ENCODE data around the gene SETD7. TPM values are rescaled to one million over a fixed set of nuclear protein-coding genes. Genes with fewer than 3 reads are reported as not detected.

Gene SETD7
- total and polyA plus RNA-seq, 2 donors (not counting 3 experiments of a cell fraction or from before 2014, with no cell fraction given), result 18.8 to 39.9 TPM

GRCh38 chr4:139526928-139527327 lies 29.1 kb downstream of the SETD7 start:
- Histone ChIP-seq H3K27me3 (ENCODE audit: control insufficient read depth in 2 of 2, insufficient read depth in 2 of 2, low read length in 2 of 2) (no peaks in the 10 kb centered on the region), H3K36me3 (ENCODE audit: control insufficient read depth in 2 of 2, extremely low read depth in 1 of 2, insufficient read depth in 2 of 2, low read length in 2 of 2) (peaks cover 13 to 14% of the 10 kb centered on the region in 2 experiments), H3K9me1 (replicated peaks; ENCODE audit: control insufficient read depth, extremely low read depth, insufficient read depth, low read length) (no peaks in the 10 kb centered on the region), H3K79me2 (ENCODE audit: control insufficient read depth, insufficient read depth, low read length) (no peaks in the 10 kb centered on the region), H3K4me3 (replicated peaks in 1 of 3; ENCODE audit: insufficient read depth in 1 of 3, low read depth in 1 of 3, low read length in 3 of 3) (no peak overlapping the region), H3K9me3 (replicated peaks; ENCODE audit: control insufficient read depth, insufficient read depth, low read length) (no peaks in the 10 kb centered on the region), H3K4me1 (ENCODE audit: control insufficient read depth, extremely low read depth, insufficient read depth, low read length) (no peaks in the 10 kb centered on the region), H3K9ac (replicated peaks; ENCODE audit: extremely low read depth, insufficient read depth, low read length) (no peak overlapping the region), H3K4me2 (ENCODE audit: insufficient read depth, low read length) (no peak overlapping the region), H4K20me1 (replicated peaks; ENCODE audit: control insufficient read depth, extremely low read depth, insufficient read depth, low read length) (no peaks in the 10 kb centered on the region), H3K27ac (ENCODE audit: insufficient read depth, low read depth, low read length) (no peak overlapping the region), H2AFZ (ENCODE audit: low read depth, low read length) (no peak overlapping the region)
- intact Hi-C loops (cut with micrococcal nuclease), result no loop called here
- POLR2A ChIA-PET, result no interaction called here
- DNase-seq (ENCODE audit: low read depth, low spot score) (no peak), FAIRE-seq (no peak)
- BruUV-seq (replicated peaks), result no TSS peak
- TF ChIP-seq JUN (IDR thresholded peaks at IDR 0.05; ENCODE audit: borderline replicate concordance, insufficient read depth, insufficient read length, low read depth) (no peak), GATA2 (IDR thresholded peaks at IDR 0.05; ENCODE audit: insufficient read depth, insufficient read length, low read depth, low read length) (no peak), CTCF (IDR thresholded peaks at IDR 0.05; ENCODE audit: extremely low read depth in 1 of 2, insufficient read depth in 1 of 2, low read depth in 1 of 2, low read length in 2 of 2) (no peak), MAX (IDR thresholded peaks at IDR 0.05; ENCODE audit: insufficient read depth, insufficient read length) (no peak), POLR2A (IDR thresholded peaks at IDR 0.05; ENCODE audit: low read depth, low read length) (no peak), EZH2 (IDR thresholded peaks at IDR 0.05; ENCODE audit: borderline replicate concordance, low read depth, low read length, severe bottlenecking) (no peak)
- dilution Hi-C loops (cut with MboI; ENCODE audit: extremely low pct_ligation_motif_present, low sequenced_read_pairs), result no loop called here
- CTCF ChIA-PET, result no interaction called here

Measured in endothelial cell of umbilical vein (primary cell).